Neural progenitor cell (in vitro differentiated cells): ENCODE measurements around the gene FAM163A. TPM values are rescaled to one million over a fixed set of nuclear protein-coding genes. Genes with fewer than 3 reads are reported as not detected.

Experiments used
- DNase-seq: peaks from one replicate; pipeline ENCODE4 v3.0.0-alpha.2; 2016; ENCODE audit warnings: low spot score
- H2AFZ ChIP-seq: fragments of 200-600 bp; sonication (generic); replicated peaks from 2 replicates; pipeline ENCODE4 v1.6.1; 2016; ENCODE audit warnings: antibody characterized with exemption
- H3F3A ChIP-seq: fragments of 200-600 bp; sonication (generic); 2 replicates; pipeline ENCODE4 v1.6.1; 2016; ENCODE audit warnings: antibody characterized with exemption, low read depth
- H3K27ac ChIP-seq: fragments of 200-600 bp; sonication (generic); 2 replicates; pipeline ENCODE4 v1.5.1; 2016; ENCODE audit warnings: mild to moderate bottlenecking
- H3K27me3 ChIP-seq: fragments of 200-600 bp; sonication (generic); 2 replicates; pipeline ENCODE4 v1.6.1; 2016; ENCODE audit warnings: mild to moderate bottlenecking, moderate library complexity
- H3K36me3 ChIP-seq: fragments of 200-600 bp; sonication (generic); 2 replicates; pipeline ENCODE4 v1.5.1; 2016
- H3K4me1 ChIP-seq: fragments of 200-600 bp; sonication (generic); 2 replicates; pipeline ENCODE4 v1.6.1; 2016; ENCODE audit warnings: mixed run types
- H3K4me2 ChIP-seq: fragments of 200-600 bp; sonication (generic); 2 replicates; pipeline ENCODE4 v1.6.1; 2016
- H3K4me3 ChIP-seq: fragments of 200-600 bp; sonication (generic); 2 replicates; pipeline ENCODE4 v1.5.1; 2016
- H3K79me2 ChIP-seq: fragments of 200-600 bp; sonication (generic); 2 replicates; pipeline ENCODE4 v1.6.1; 2016; ENCODE audit warnings: low read depth
- H3K9ac ChIP-seq: fragments of 200-600 bp; sonication (generic); 2 replicates; pipeline ENCODE4 v1.6.1; 2016
- H3K9me3 ChIP-seq: fragments of 200-600 bp; sonication (generic); 2 replicates; pipeline ENCODE4 v1.5.1; 2016; ENCODE audit warnings: low read depth
- H4K20me1 ChIP-seq: fragments of 200-600 bp; sonication (generic); 2 replicates; pipeline ENCODE4 v1.6.1; 2016; ENCODE audit warnings: low read depth
- H3K27ac Mint-ChIP-seq: 3 replicates; pipeline ENCODE4 v1.8.0; 2021; ENCODE audit warnings: mixed read lengths
- H3K27me3 Mint-ChIP-seq: 2 replicates; pipeline ENCODE4 v1.8.0; 2022; ENCODE audit warnings: low read depth, mild to moderate bottlenecking, inconsistent platforms, moderate library complexity, mixed read lengths; ENCODE audit not compliant: insufficient read depth
- H3K36me3 Mint-ChIP-seq: 3 replicates; pipeline ENCODE4 v1.8.0; 2021; ENCODE audit warnings: mixed read lengths
- H3K4me1 Mint-ChIP-seq: 3 replicates; pipeline ENCODE4 v1.8.0; 2021; ENCODE audit warnings: mixed read lengths
- H3K4me3 Mint-ChIP-seq: 3 replicates; pipeline ENCODE4 v1.8.0; 2021; ENCODE audit warnings: mild to moderate bottlenecking, moderate library complexity, mixed read lengths
- H3K9me3 Mint-ChIP-seq: 3 replicates; pipeline ENCODE4 v1.8.0; 2020; ENCODE audit warnings: mixed read lengths
- CTCF ChIP-seq: fragments of 200-600 bp; sonication (generic); IDR thresholded peaks from 2 replicates; pipeline ENCODE4 v1.5.1; 2017; ENCODE audit warnings: antibody characterized with exemption, mild to moderate bottlenecking
- EZH2 ChIP-seq: fragments of 200-600 bp; sonication (generic); IDR thresholded peaks from 2 replicates; pipeline ENCODE4 v1.6.1; 2017; ENCODE audit warnings: antibody characterized with exemption, mild to moderate bottlenecking, moderate library complexity
- EZH2phosphoT487 ChIP-seq: fragments of 200-600 bp; sonication (generic); IDR thresholded peaks from 2 replicates; pipeline ENCODE4 v1.6.1; 2017; ENCODE audit warnings: antibody characterized with exemption
- total RNA-seq: library from RNA; depleted of rRNA; stranded (reverse); fragments of >200 nt; gene quantifications from 2 replicates; pipeline ENCODE4 v1.2.3, GENCODE V29; 2015; ENCODE audit warnings: low replicate concordance

Gene FAM163A
- total RNA-seq, 1 donor from 2014 or later: 0.11 TPM

GRCh38 chr1:179774000-179774399 is 30.9 kb downstream of the FAM163A start:
- Mint-ChIP-seq H3K4me1 (peaks cover 2% of the 10 kb centered on the region), H3K27me3 (peaks cover 8% of the 10 kb centered on the region), H3K36me3 (no peaks in the 10 kb centered on the region), H3K9me3 (peaks cover 8% of the 10 kb centered on the region), H3K4me3 (no peak overlapping the region), H3K27ac (no peak overlapping the region)
- Histone ChIP-seq H3K27me3 (no peaks in the 10 kb centered on the region), H3K4me3 (no peak overlapping the region), H3F3A (no peaks in the 10 kb centered on the region), H3K9ac (no peak overlapping the region), H4K20me1 (no peaks in the 10 kb centered on the region), H3K4me2 (no peak overlapping the region), H3K9me3 (no peaks in the 10 kb centered on the region), H2AFZ (no peak overlapping the region), H3K4me1 (no peaks in the 10 kb centered on the region), H3K27ac (no peak overlapping the region), H3K36me3 (no peaks in the 10 kb centered on the region), H3K79me2 (no peaks in the 10 kb centered on the region)
- no peak for DNase-seq
- TF ChIP-seq CTCF (no peak), EZH2phosphoT487 (no peak), EZH2 (no peak)

GRCh38 chr1:179774566-179774965 is 31.5 kb downstream of the FAM163A start:
- H3K36me3 ChIP-seq: no peaks in the 10 kb centered on the region
- Mint-ChIP-seq H3K4me1 (peaks cover 2% of the 10 kb centered on the region), H3K27ac (no peak overlapping the region), H3K9me3 (peaks cover 8% of the 10 kb centered on the region), H3K27me3 (peaks cover 8% of the 10 kb centered on the region), H3K36me3 (no peaks in the 10 kb centered on the region), H3K4me3 (no peak overlapping the region)
- H3K4me2 ChIP-seq: no peak overlapping the region
- no peaks in the 10 kb centered on the region for H3K79me2 ChIP-seq
- H3K9ac ChIP-seq: no peak overlapping the region
- H3F3A ChIP-seq: no peaks in the 10 kb centered on the region
- H2AFZ ChIP-seq: peak overlapping the region; percentile 47
- no peak overlapping the region for H3K27ac ChIP-seq
- no peak for DNase-seq
- H4K20me1 ChIP-seq: no peaks in the 10 kb centered on the region
- no peaks in the 10 kb centered on the region for H3K9me3 ChIP-seq
- H3K4me3 ChIP-seq: no peak overlapping the region
- TF ChIP-seq EZH2phosphoT487: no peak
- TF ChIP-seq EZH2: no peak
- TF ChIP-seq CTCF: no peak
- no peaks in the 10 kb centered on the region for H3K4me1 ChIP-seq
- no peaks in the 10 kb centered on the region for H3K27me3 ChIP-seq

- Histone ChIP-seq H3K9ac (no peak overlapping the region), H3K79me2 (no peaks in the 10 kb centered on the region), H4K20me1 (no peaks in the 10 kb centered on the region), H2AFZ (peak overlapping the region; percentile 47), H3K4me3 (no peak overlapping the region), H3K36me3 (no peaks in the 10 kb centered on the region), H3K27ac (no peak overlapping the region), H3F3A (no peaks in the 10 kb centered on the region), H3K9me3 (no peaks in the 10 kb centered on the region), H3K27me3 (no peaks in the 10 kb centered on the region), H3K4me2 (no peak overlapping the region), H3K4me1 (no peaks in the 10 kb centered on the region)
- peaks cover 8% of the 10 kb centered on the region for H3K27me3 Mint-ChIP-seq
- DNase-seq: no peak
- H3K4me3 Mint-ChIP-seq: no peak overlapping the region
- peaks cover 2% of the 10 kb centered on the region for H3K4me1 Mint-ChIP-seq
- peaks cover 8% of the 10 kb centered on the region for H3K9me3 Mint-ChIP-seq
- TF ChIP-seq EZH2 (no peak), EZH2phosphoT487 (no peak), CTCF (no peak)
- H3K27ac Mint-ChIP-seq: no peak overlapping the region
- H3K36me3 Mint-ChIP-seq: no peaks in the 10 kb centered on the region
Observed at GRCh38 chr1:179775009-179775408, 31.9 kb downstream of the FAM163A start.
